ENCODE measurements around the gene TFF2. TPM values are rescaled to one million over a fixed set of nuclear protein-coding genes. Genes with fewer than 3 reads are reported as not detected.

TFF2 gene
- total and polyA plus RNA-seq, 7 donors = not detected

- intact Hi-C loops (cut with DNase I) = no loop called here
- Histone ChIP-seq H3K9me3 (no peaks in the 10 kb centered on the region), H3K27me3 (ENCODE audit: insufficient read depth in 3 of 3, low read length in 2 of 3) (peaks cover 0 to 17% (median 1%) of the 10 kb centered on the region in 3 donors), H3K27ac (no peak overlapping the region), H3K4me1 (no peaks in the 10 kb centered on the region), H3K4me3 (no peak overlapping the region), H3K36me3 (ENCODE audit: insufficient read depth in 1 of 2, low read depth in 1 of 2) (no peaks in the 10 kb centered on the region)
- no peak for TF ChIP-seq CTCF (IDR thresholded peaks at IDR 0.05)
- ATAC-seq (no peak), DNase-seq (no peak)
- 88 to 90% (median 89%) methylated on average over 6 of the region's 6 CpGs for WGBS, 3 donors
Measured at GRCh38 chr21:42314616-42315295, 36.0 kb downstream of the TFF2 start.

GRCh38 chr21:42313501-42313969, 37.3 kb downstream of the TFF2 start:
- intact Hi-C loops (cut with DNase I) = no loop called here

GRCh38 chr21:42312626-42313104, 38.1 kb downstream of the TFF2 start:
- H3K9me3 ChIP-seq = no peaks in the 10 kb centered on the region
- no peak for DNase-seq
- H3K27me3 ChIP-seq (ENCODE audit: insufficient read depth in 3 of 3, low read length in 2 of 3) = peaks cover 0 to 33% (median 0%) of the 10 kb centered on the region in 3 donors
- no peaks in the 10 kb centered on the region for H3K36me3 ChIP-seq (ENCODE audit: insufficient read depth in 1 of 2, low read depth in 1 of 2)
- peak in 1 of 4 donors; percentile 18 for ATAC-seq
- TF ChIP-seq CTCF (IDR thresholded peaks at IDR 0.05) = no peak
- intact Hi-C loops (cut with DNase I) = no loop called here
- H3K4me1 ChIP-seq = no peaks in the 10 kb centered on the region
- no peak overlapping the region for H3K27ac ChIP-seq
- WGBS, 3 donors = 78 to 81% (median 79%) methylated on average over 14 to 16 of the region's 16 CpGs
- H3K4me3 ChIP-seq = no peak overlapping the region

More at GRCh38 chr21:42313501-42313969, 37.3 kb downstream of the TFF2 start:
- no peaks in the 10 kb centered on the region for H3K4me1 ChIP-seq
- no peaks in the 10 kb centered on the region for H3K9me3 ChIP-seq
- no peaks in the 10 kb centered on the region for H3K36me3 ChIP-seq (ENCODE audit: insufficient read depth in 1 of 2, low read depth in 1 of 2)
- no peak overlapping the region for H3K4me3 ChIP-seq
- ATAC-seq (no peak), DNase-seq (no peak)
- H3K27me3 ChIP-seq (ENCODE audit: insufficient read depth in 3 of 3, low read length in 2 of 3) = peaks cover 0 to 24% (median under 1%) of the 10 kb centered on the region in 3 donors
- WGBS, 3 donors = 26 to 34% (median 31%) methylated on average over 13 of the region's 13 CpGs
- TF ChIP-seq CTCF (IDR thresholded peaks at IDR 0.05) = no peak
- no peak overlapping the region for H3K27ac ChIP-seq

GRCh38 chr21:42311816-42312625, 38.8 kb downstream of the TFF2 start:
- Histone ChIP-seq H3K4me3 (no peak overlapping the region), H3K9me3 (no peaks in the 10 kb centered on the region), H3K27me3 (ENCODE audit: insufficient read depth in 3 of 3, low read length in 2 of 3) (peaks cover 0 to 39% (median under 1%) of the 10 kb centered on the region in 3 donors), H3K36me3 (ENCODE audit: insufficient read depth in 1 of 2, low read depth in 1 of 2) (no peaks in the 10 kb centered on the region), H3K27ac (no peak overlapping the region), H3K4me1 (no peaks in the 10 kb centered on the region)
- no peak for ATAC-seq
- intact Hi-C loops (cut with DNase I) = no loop called here
- no peak for TF ChIP-seq CTCF (IDR thresholded peaks at IDR 0.05)
- WGBS, 3 donors = 86 to 88% (median 86%) methylated on average over 21 of the region's 21 CpGs
- DNase-seq = no peak

All from psoas muscle (tissue), 8 donors.